Panc1 (cell line): ENCODE measurements around the gene RPS16. TPM values are rescaled to one million over a fixed set of nuclear protein-coding genes. Genes with fewer than 3 reads are reported as not detected.
A peak's percentile ranks its signal among the peaks of the same experiment; 100 is the strongest.

Experiments
- ATAC-seq: fragments of 200-7000 bp; cut with Tn5 transposase; 2 replicates; pipeline ENCODE4 v1.9.1; 2020; ENCODE audit warnings: mild to moderate bottlenecking, moderate library complexity
- BruUV-seq: library from RNA; stranded (reverse); fragments of 400-500 nt; replicated peaks from 2 replicates; lab custom pipeline; 2021; lab: Mats Ljungman, UMichigan
- CTCF ChIA-PET: fragments of 300-600 bp; sonication (Branson Sonifier 250); formaldehyde crosslinking; loops from one replicate; lab custom pipeline; 2022; ENCODE audit warnings: antibody characterized with exemption; lab: Charles Lee
- POLR2A ChIA-PET: fragments of 300-600 bp; sonication (Branson Sonifier 250); formaldehyde crosslinking; loops from one replicate; lab custom pipeline; 2022; ENCODE audit warnings: antibody characterized with exemption; lab: Charles Lee
- DNase-seq: peaks from one replicate; pipeline ENCODE4 v3.0.0-alpha.2; 2010; ENCODE audit warnings: low read depth, low spot score
- H3K27ac ChIP-seq: 2 replicates; pipeline ENCODE4 v1.5.1; 2011; ENCODE audit warnings: mild to moderate bottlenecking, low read length, inconsistent platforms
- H3K27me3 ChIP-seq: fragments of 200-500 bp; sonication (Bioruptor generic); 2 replicates; pipeline ENCODE4 v1.6.0; 2014; ENCODE audit warnings: low read length, inconsistent platforms; ENCODE audit not compliant: control insufficient read depth, insufficient read depth
- H3K36me3 ChIP-seq: fragments of 200-500 bp; sonication (Bioruptor generic); 2 replicates; pipeline ENCODE4 v1.5.1; 2014; ENCODE audit warnings: inconsistent platforms, mild to moderate bottlenecking, low read length, moderate library complexity; ENCODE audit not compliant: control insufficient read depth, insufficient read depth
- H3K4me1 ChIP-seq: 2 replicates; pipeline ENCODE4 v1.5.1; 2011; ENCODE audit warnings: inconsistent platforms, mild to moderate bottlenecking, low read length, moderate library complexity; ENCODE audit not compliant: control insufficient read depth, insufficient read depth
- H3K4me3 ChIP-seq, 2 experiments: 2 replicates each; pipeline ENCODE4 v1.5.1; 2011 to 2012; ENCODE audit warnings: low read depth in 2 of 2, low read length in 2 of 2, mild to moderate bottlenecking in 2 of 2, inconsistent platforms in 1 of 2, moderate library complexity in 1 of 2
- H3K9me3 ChIP-seq: fragments of 200-500 bp; sonication (Bioruptor generic); 2 replicates; pipeline ENCODE4 v1.5.1; 2014; ENCODE audit warnings: low read depth, mild to moderate bottlenecking, inconsistent platforms, low read length, moderate library complexity; ENCODE audit not compliant: control insufficient read depth, insufficient read depth
- POLR2AphosphoS5 ChIP-seq: IDR thresholded peaks from 2 replicates; pipeline ENCODE4 v1.6.1; 2012; ENCODE audit warnings: mild to moderate bottlenecking, low read depth, low read length, moderate library complexity
- SIN3A ChIP-seq: IDR thresholded peaks from 2 replicates; pipeline ENCODE4 v1.6.1; 2012; ENCODE audit warnings: low read depth, mild to moderate bottlenecking, low read length, moderate library complexity, borderline replicate concordance; ENCODE audit not compliant: insufficient read depth
- TCF7L2 ChIP-seq: IDR thresholded peaks from 2 replicates; pipeline ENCODE4 v1.6.1; 2011; ENCODE audit warnings: mild to moderate bottlenecking, low read depth, low read length, inconsistent platforms
- in situ Hi-C: cut with HindIII; loops from 2 replicates; pipeline ENCODE4 v1.10.0; 2016; ENCODE audit warnings: low sequenced_read_pairs, low pct_unique_long_range_greater_than_20kb
- intact Hi-C: fragments of 100-400 bp; cut with micrococcal nuclease; formaldehyde crosslinking; loops from one replicate; pipeline ENCODE4 v1.10.0; 2022; ENCODE audit not compliant: unreplicated experiment
- total RNA-seq: library from RNA; stranded (reverse); gene quantifications from one replicate; pipeline ENCODE4 v1.2.1, GENCODE V29; 2021; ENCODE audit not compliant: unreplicated experiment
- TF ChIP-seq, protein P1 (sequence below), 2 experiments: IDR thresholded peaks; 2 replicates each; pipeline ENCODE4 v1.6.1; 2011 to 2012; ENCODE audit warnings: low read depth in 2 of 2, control low read depth in 1 of 2, low read length in 1 of 2, mild to moderate bottlenecking in 1 of 2, moderate library complexity in 1 of 2; ENCODE audit not compliant: insufficient read depth in 1 of 2
- TF ChIP-seq, protein P2 (sequence below): fragments of 450-650 bp; IDR thresholded peaks from 2 replicates; pipeline ENCODE4 v1.5.1; 2017; ENCODE audit warnings: mild to moderate bottlenecking

The RPS16 gene
- total RNA-seq, 1 experiment from 2014 or later = 27,832 TPM

GRCh38 chr19:39405261-39405957, 30.3 kb downstream of the RPS16 start:
- BruUV-seq = no TSS peak
- ChIA-PET POLR2A (interaction anchor here (0.5 to 15.7 kb wide), 23 partner anchors 8 to 881 kb away, joined by 3 to 524 read pairs (median 6); partner anchors contain the start of genes GMFG, MED29, PAF1 and RPS16), CTCF (interaction anchor here (0.6 to 4.6 kb wide), 6 partner anchors 8 to 475 kb away, joined by 3 to 144 read pairs (median 4); partner anchors contain the start of genes MRPS12 and SARS2)
- H3K4me3 ChIP-seq = peak overlapping the region in 1 of 2 experiments; percentile 55; a peak in 2 of 4 replicates
- H3K9me3 ChIP-seq = no peaks in the 10 kb centered on the region
- peaks cover 7% of the 10 kb centered on the region for H3K36me3 ChIP-seq
- peaks cover 76% of the 10 kb centered on the region for H3K4me1 ChIP-seq
- no peaks in the 10 kb centered on the region for H3K27me3 ChIP-seq
- ATAC-seq (no peak), DNase-seq (no peak)
- intact Hi-C loops (no loop called here), in situ Hi-C loops (no loop called here)
- TF ChIP-seq, protein P1, sequence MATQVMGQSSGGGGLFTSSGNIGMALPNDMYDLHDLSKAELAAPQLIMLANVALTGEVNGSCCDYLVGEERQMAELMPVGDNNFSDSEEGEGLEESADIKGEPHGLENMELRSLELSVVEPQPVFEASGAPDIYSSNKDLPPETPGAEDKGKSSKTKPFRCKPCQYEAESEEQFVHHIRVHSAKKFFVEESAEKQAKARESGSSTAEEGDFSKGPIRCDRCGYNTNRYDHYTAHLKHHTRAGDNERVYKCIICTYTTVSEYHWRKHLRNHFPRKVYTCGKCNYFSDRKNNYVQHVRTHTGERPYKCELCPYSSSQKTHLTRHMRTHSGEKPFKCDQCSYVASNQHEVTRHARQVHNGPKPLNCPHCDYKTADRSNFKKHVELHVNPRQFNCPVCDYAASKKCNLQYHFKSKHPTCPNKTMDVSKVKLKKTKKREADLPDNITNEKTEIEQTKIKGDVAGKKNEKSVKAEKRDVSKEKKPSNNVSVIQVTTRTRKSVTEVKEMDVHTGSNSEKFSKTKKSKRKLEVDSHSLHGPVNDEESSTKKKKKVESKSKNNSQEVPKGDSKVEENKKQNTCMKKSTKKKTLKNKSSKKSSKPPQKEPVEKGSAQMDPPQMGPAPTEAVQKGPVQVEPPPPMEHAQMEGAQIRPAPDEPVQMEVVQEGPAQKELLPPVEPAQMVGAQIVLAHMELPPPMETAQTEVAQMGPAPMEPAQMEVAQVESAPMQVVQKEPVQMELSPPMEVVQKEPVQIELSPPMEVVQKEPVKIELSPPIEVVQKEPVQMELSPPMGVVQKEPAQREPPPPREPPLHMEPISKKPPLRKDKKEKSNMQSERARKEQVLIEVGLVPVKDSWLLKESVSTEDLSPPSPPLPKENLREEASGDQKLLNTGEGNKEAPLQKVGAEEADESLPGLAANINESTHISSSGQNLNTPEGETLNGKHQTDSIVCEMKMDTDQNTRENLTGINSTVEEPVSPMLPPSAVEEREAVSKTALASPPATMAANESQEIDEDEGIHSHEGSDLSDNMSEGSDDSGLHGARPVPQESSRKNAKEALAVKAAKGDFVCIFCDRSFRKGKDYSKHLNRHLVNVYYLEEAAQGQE (IDR thresholded peaks at IDR 0.05; ENCODE audit: insufficient read depth in 1 of 2, low read depth in 2 of 2, low read length in 1 of 2) = no peak
- TF ChIP-seq SIN3A (no peak), POLR2AphosphoS5 (no peak), TCF7L2 (no peak)
- TF ChIP-seq, protein P2, sequence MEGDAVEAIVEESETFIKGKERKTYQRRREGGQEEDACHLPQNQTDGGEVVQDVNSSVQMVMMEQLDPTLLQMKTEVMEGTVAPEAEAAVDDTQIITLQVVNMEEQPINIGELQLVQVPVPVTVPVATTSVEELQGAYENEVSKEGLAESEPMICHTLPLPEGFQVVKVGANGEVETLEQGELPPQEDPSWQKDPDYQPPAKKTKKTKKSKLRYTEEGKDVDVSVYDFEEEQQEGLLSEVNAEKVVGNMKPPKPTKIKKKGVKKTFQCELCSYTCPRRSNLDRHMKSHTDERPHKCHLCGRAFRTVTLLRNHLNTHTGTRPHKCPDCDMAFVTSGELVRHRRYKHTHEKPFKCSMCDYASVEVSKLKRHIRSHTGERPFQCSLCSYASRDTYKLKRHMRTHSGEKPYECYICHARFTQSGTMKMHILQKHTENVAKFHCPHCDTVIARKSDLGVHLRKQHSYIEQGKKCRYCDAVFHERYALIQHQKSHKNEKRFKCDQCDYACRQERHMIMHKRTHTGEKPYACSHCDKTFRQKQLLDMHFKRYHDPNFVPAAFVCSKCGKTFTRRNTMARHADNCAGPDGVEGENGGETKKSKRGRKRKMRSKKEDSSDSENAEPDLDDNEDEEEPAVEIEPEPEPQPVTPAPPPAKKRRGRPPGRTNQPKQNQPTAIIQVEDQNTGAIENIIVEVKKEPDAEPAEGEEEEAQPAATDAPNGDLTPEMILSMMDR = no peak
- H3K27ac ChIP-seq = peak overlapping the region; percentile 90

- peak; percentile 28 for ATAC-seq
- peak; percentile 100 for DNase-seq
- H3K27me3 ChIP-seq = no peaks in the 10 kb centered on the region
- ChIA-PET POLR2A (interaction anchor here (0.5 to 15.7 kb wide), 21 partner anchors 8 to 467 kb away, joined by 3 to 524 read pairs (median 6); partner anchors contain the start of genes EID2B, MED29, PAF1 and PLEKHG2), CTCF (interaction anchor here (0.6 to 2.3 kb wide), 13 partner anchors 8 to 803 kb away, joined by 3 to 16 read pairs (median 5); partner anchors contain the start of genes MED29 and PAF1)
- peak overlapping the region; percentile 34 to 55 for H3K4me3 ChIP-seq
- peaks cover 75% of the 10 kb centered on the region for H3K4me1 ChIP-seq
- H3K27ac ChIP-seq = peak overlapping the region; percentile 90
- peaks cover 5% of the 10 kb centered on the region for H3K36me3 ChIP-seq
- no peaks in the 10 kb centered on the region for H3K9me3 ChIP-seq
- TF ChIP-seq, protein P2 = no peak
- no peak for TF ChIP-seq POLR2AphosphoS5
- TF ChIP-seq, protein P1 (IDR thresholded peaks at IDR 0.05; ENCODE audit: insufficient read depth in 1 of 2, low read depth in 2 of 2, low read length in 1 of 2) = no peak
- no peak for TF ChIP-seq TCF7L2
- TF ChIP-seq SIN3A = no peak
- intact Hi-C loops = no loop called here
- no TSS peak for BruUV-seq
- in situ Hi-C loops = no loop called here
These were observed 32.1 kb downstream of the RPS16 start for GRCh38 chr19:39403331-39404312.
